GM12872 (cell line): ENCODE results near the gene IFITM5.

Experiments used
- TF ChIP-seq, protein P1 (sequence below): IDR thresholded peaks from 3 replicates; pipeline ENCODE4 v1.5.1; 2011; ENCODE audit warnings: low read depth, mild to moderate bottlenecking, low read length, moderate library complexity; ENCODE audit not compliant: insufficient read depth

The IFITM5 gene

DNA sequence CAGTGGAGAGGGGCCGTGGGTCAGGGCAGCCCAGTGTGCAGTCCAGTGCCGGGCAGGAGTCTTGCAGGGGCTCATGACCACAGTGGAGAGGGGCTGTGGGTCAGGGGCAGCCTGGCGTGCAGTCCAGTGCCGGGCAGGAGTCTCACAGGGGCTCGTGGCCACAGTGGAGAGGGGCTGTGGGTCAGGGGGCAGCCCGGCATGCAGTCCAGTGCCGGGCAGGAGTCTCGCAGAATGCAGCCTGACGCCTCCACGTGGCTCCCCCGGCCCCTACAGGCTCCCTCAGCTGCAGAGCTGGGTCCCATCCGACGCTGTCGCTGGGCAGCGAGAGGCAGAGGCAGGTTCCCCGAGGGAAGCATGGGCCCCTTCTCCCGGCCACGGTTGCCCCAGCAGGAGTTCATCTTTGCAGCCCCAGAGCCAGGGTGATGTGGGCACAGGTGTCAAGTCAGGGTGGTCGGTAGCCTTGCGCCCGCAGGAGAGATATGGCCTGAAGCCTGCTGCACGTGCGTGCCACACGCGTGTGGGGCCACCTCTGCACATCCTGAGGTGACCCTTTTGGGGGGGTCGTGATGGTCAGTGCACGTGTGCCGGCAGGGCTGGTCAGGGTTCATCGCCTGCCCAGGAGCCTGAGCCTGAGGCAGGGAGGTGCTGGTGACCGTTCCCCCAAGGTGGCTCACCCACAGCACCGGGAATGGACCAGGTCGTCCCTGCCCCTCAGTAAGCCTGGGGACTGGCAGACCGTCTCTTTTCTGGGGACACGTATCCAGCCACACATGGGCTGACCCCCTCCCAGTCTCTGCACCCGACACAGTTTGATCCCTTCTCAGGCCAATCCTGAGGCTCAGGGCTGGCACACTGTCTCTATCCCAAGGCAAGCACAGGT, 2.9 kb downstream of the IFITM5 start:
- TF ChIP-seq, protein P1, sequence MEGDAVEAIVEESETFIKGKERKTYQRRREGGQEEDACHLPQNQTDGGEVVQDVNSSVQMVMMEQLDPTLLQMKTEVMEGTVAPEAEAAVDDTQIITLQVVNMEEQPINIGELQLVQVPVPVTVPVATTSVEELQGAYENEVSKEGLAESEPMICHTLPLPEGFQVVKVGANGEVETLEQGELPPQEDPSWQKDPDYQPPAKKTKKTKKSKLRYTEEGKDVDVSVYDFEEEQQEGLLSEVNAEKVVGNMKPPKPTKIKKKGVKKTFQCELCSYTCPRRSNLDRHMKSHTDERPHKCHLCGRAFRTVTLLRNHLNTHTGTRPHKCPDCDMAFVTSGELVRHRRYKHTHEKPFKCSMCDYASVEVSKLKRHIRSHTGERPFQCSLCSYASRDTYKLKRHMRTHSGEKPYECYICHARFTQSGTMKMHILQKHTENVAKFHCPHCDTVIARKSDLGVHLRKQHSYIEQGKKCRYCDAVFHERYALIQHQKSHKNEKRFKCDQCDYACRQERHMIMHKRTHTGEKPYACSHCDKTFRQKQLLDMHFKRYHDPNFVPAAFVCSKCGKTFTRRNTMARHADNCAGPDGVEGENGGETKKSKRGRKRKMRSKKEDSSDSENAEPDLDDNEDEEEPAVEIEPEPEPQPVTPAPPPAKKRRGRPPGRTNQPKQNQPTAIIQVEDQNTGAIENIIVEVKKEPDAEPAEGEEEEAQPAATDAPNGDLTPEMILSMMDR, result no peak

DNA sequence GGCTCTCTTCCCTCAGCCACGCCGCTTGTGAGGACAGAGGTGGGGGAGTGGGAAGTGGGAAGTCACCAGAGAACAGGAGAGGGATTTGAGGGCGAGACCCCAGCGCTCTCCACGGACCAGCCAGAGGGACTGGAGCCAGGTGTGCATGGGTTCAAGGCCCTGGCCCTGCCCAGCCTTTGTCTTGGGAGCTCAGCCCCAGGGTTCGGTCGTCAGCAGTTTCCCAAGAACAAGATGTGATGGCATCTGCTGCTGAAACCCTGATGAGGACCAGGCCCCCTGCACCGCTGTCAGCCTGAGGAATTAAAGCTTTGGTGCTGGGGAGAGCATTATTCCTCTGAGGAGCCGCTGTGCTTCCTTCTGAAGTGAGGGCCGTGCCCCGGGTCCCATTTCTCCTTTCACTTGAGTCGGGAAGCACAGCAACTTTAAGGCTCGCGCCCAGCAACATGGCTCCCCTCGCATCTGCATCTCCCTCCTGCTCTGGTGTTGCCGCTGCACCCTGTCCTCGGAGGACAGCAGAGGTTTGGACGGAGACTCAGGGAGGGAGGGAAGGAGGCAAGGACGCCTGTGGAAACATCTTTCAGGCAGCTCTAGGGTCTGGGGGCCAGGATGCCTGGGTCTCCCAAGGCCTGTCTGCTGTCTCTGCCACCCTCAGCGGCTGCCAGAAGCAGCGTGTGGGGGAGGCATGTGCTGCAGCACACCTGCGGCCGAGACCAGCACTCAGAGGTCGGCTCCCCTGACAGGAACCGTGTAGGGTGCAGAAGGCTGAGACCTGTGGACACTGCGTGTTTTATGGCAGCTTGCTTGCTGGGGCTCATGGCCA, 3.8 kb downstream of the IFITM5 start:
- TF ChIP-seq, protein P1, result no peak

DNA sequence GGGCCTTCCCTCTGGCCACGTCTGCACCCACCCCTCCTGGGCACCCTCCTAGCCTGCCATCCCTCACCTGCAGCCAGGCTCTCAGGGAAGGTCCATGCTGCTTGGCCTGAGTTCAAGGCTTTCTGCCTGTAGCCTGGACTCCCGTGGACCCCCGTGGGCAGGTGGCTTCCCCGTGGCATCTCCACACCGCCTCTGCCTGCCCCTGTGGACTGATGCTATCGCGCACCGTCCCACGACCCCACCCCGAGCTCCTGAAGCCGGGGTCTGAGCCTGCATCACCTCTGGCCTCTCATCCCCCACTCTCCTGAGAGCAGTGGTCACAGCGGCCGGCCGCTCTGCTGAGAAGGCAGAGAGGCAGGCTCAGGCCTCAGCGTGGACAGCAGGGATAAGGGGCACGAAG, 4.5 kb downstream of the IFITM5 start:
- TF ChIP-seq, protein P1, result no peak

DNA sequence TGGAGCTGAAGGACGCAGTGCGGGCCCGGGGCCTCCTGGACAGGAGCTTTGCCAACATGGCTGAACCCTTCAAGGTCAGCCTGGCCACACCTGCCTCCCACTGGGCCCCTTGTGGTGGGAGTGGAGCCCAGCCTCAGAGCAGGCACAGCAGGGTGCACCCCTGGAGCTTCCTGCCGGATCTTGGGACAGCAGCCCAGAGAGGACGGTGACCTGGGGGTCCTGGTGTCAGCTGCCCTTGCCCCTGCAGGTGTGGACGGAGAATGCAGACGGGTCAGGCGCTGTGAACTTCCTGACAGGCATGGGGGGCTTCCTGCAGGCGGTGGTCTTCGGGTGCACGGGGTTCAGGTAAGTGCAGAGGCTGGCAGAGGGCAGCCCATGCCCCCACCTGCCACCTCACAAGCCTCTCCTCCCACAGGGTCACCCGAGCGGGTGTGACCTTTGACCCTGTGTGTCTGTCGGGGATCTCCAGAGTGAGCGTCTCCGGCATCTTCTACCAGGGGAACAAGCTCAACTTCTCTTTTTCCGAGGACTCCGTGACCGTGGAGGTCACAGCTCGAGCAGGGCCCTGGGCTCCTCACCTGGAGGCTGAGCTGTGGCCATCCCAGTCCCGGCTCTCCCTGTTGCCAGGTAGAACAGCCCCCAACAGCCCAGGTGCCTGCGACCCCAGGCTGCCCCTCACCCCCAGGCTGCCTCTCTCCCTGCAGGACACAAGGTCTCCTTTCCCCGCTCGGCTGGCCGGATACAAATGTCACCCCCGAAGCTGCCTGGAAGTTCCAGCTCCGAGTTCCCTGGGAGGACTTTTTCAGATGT, 5.3 kb downstream of the IFITM5 start:
- TF ChIP-seq, protein P1, result no peak

DNA sequence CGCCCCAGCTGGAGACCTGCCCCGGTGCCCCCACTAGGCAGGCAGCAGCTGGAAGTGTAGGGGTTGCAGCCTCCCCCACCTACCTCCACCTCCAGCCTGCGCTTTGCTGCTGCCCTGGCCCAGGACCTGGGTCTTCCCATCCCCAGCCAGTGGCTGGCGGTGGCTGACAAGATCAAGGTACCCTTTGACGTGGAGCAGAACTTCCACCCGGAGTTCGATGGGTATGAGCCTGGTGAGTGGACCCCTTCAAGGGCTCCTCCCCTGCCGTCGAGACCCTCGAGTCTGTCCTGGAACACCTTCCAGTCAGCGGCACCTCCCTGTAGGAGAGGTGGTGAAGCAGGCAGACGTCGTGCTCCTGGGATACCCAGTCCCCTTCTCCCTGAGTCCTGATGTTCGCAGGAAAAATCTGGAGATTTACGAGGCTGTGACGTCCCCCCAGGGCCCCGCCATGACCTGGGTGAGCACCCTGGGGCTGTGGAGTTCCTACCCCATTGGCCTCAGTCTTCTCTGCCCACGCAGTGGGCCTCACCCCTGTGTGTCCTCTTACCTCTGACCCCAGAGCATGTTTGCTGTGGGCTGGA, 6.0 kb downstream of the IFITM5 start:
- TF ChIP-seq, protein P1, result no peak

DNA sequence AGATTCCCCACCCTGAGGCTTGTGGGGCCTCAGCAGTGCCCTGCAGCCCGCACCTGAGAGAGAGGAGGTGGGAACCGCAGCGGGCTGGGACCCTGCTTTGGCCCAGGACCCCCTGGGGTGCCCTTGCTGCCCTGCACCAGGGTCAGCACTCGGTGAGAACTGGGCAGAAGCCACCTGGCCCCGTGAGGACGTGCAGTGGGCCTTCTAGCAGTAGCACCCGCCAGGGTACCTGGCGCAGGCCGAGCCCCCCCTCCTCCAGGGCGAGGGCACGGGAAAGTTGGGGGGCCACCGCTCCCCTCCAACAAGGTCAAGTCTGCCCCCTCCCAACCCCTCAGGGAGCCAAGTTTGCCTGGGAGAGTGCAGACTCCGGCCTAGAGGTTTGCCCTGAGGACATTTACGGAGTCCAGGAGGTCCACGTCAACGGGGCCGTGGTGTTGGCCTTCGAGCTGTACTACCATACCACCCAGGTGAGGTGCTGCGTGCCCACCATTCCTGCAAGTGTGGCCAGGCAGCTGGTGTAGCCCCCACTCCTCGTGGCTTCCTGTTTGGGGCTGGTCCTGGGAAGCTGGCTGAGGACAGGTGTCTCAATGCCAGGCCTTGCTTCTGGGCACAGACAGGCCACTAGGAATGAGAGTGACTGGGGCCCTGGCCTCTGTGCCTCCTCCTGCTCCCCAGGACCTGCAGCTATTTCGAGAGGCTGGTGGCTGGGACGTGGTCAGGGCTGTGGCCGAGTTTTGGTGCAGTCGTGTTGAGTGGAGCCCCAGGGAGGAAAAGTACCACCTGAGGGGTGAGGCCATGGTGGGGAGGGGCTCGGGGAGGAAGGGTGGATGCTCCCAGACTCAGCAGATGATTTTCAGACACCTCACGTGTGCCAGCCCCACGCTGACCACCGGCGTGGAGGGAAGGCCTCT, 6.9 kb downstream of the IFITM5 start:
- TF ChIP-seq, protein P1, result no peak
